ENCODE data around the gene CINP.
"Not testable (repeated sequence)": the region's sequence is repeated elsewhere in the genome, so short reads cannot be mapped to it uniquely, and the experiment has no call there.

CINP gene

GRCh38 chr14:102319351-102320032, 43.2 kb downstream of the CINP start, which contains the start of gene ZNF839:
ZNF839 (plus strand) TSS chr14:102319746; CDS start chr14:102319766, 20 bp downstream.
- peak; percentile 94 for DNase-seq

DNA sequence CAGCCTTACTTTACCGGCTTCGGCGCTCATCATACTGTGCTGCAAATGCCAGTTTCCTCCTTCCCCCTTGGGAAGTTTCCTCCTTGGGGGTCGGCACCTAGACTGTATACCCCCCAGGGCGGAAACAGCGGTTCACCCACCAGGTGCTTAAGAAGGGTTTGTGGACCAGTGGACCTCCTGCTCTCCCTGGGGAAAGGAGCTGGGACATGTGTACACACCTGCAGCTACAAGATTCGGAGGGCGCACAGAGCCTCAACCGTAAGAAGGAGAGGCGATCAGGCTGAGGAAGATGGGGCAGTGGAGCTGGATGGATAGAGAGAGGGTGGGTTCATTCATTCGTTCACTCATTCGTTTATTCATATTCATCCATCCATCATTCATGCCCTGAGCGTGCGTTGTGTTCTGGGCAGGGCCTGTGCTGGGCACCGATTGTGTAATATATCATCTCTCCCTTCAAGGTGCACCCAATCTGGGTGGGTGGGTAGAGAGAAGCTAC, 43.9 kb downstream of the CINP start:
- DNase-seq: no peak

- peak; percentile 51 for DNase-seq
Observed at GRCh38 chr14:102317564-102318248, 45.0 kb downstream of the CINP start.

DNA sequence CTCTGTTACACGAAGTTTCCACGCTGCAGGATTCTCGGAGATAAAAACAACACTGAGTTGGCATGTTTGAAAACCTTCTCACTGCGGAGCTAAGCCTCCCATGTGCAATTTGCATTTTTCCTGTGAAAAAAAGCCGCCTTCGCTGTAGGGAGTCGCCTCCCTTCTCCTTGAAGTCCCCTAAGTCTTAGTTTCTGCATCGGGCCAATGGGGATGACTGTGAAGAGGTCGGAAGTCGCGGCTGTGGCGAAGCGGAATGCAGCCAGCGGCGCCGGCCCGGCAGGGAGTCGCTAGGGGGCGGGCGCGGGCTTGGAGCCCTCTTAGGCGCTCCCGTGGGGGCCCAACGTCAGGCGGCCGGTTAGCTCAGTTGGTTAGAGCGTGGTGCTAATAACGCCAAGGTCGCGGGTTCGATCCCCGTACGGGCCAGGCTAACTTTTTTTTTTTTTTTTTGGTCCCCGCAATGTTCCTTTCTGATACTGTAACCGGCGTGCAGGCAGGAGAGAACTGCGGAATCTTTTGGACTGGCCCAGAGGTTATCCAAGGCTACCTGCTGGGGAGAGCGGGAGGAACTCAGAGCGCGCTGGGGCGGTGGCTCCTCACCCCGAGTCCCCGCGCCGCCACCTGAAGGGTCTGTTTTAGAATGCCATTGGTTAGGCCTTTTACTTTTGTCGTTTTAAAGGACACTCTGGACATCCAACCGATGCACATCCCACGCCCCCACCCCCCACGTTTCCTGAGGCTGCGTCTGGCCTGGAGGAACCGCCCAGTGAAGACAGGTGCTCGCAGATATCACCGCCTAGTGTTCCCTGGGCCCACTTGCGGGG, 45.7 kb downstream of the CINP start:
- peak; percentile 94 for DNase-seq

GRCh38 chr14:102316338-102316742, 46.4 kb downstream of the CINP start:
- no peak for DNase-seq

- no peak for DNase-seq
Observed at GRCh38 chr14:102315121-102315520, 47.6 kb downstream of the CINP start.

GRCh38 chr14:102314242-102315011, 48.3 kb downstream of the CINP start:
- DNase-seq: peak; percentile 82

GRCh38 chr14:102304611-102305506, 57.8 kb downstream of the CINP start, which contains the start of gene MOK:
MOK (minus strand) TSS chr14:102305164; CDS start chr14:102304968, 196 bp downstream.
- peak; percentile 96 for DNase-seq

GRCh38 chr14:102303664-102304063, 59.0 kb downstream of the CINP start:
- no peak for DNase-seq

- not testable (repeated sequence) for DNase-seq
Observed at GRCh38 chr14:102298303-102299070, 64.2 kb downstream of the CINP start.
